OCI-LY7 (cell line): ENCODE measurements around the gene SLAMF7. TPM values are rescaled to one million over a fixed set of nuclear protein-coding genes. Genes with fewer than 3 reads are reported as not detected.

ENCODE experiments used
- BruUV-seq: library from RNA; stranded (reverse); fragments of 400-500 nt; replicated peaks from 2 replicates; lab custom pipeline; 2021; lab: Mats Ljungman, UMichigan
- CTCF ChIA-PET: fragments of 300-600 bp; sonication (Branson Sonifier 250); formaldehyde crosslinking; loops from one replicate; lab custom pipeline; 2022; ENCODE audit warnings: antibody characterized with exemption; ENCODE audit not compliant: unreplicated experiment; lab: Charles Lee
- POLR2A ChIA-PET: fragments of 300-600 bp; sonication (Branson Sonifier 250); formaldehyde crosslinking; loops from one replicate; lab custom pipeline; 2022; ENCODE audit warnings: antibody characterized with exemption; lab: Charles Lee
- DNase-seq: peaks from one replicate; pipeline ENCODE4 v3.0.0-alpha.2; 2015; ENCODE audit warnings: low spot score
- H2AFZ ChIP-seq: fragments of 200-600 bp; sonication (generic), shearing (Covaris generic); 2 replicates; pipeline ENCODE4 v1.6.1; 2014; ENCODE audit warnings: mild to moderate bottlenecking, antibody characterized with exemption, low read length, moderate library complexity
- H3K27ac ChIP-seq: fragments of 200-600 bp; sonication (generic); 2 replicates; pipeline ENCODE4 v1.5.1; 2014; ENCODE audit warnings: mixed run types, low read depth, mild to moderate bottlenecking, moderate library complexity, low read length, inconsistent platforms; ENCODE audit not compliant: poor library complexity, severe bottlenecking
- H3K36me3 ChIP-seq: fragments of 200-600 bp; sonication (generic); 2 replicates; pipeline ENCODE4 v1.6.1; 2014; ENCODE audit warnings: mild to moderate bottlenecking, antibody characterized with exemption, low read length, moderate library complexity, mixed read lengths; ENCODE audit not compliant: insufficient read depth
- H3K4me1 ChIP-seq: fragments of 200-600 bp; sonication (generic); 2 replicates; pipeline ENCODE4 v1.5.1; 2014; ENCODE audit warnings: mild to moderate bottlenecking, low read length; ENCODE audit not compliant: insufficient read depth, poor library complexity, severe bottlenecking
- H3K4me2 ChIP-seq: fragments of 200-600 bp; sonication (generic); 2 replicates; pipeline ENCODE4 v1.6.1; 2014; ENCODE audit warnings: mild to moderate bottlenecking, low read length
- H3K4me3 ChIP-seq: fragments of 200-600 bp; sonication (generic); 2 replicates; pipeline ENCODE4 v1.5.1; 2014; ENCODE audit warnings: mild to moderate bottlenecking, low read depth, low read length; ENCODE audit not compliant: poor library complexity, severe bottlenecking
- H3K79me2 ChIP-seq: fragments of 200-600 bp; sonication (generic); 2 replicates; pipeline ENCODE4 v1.6.1; 2016; ENCODE audit warnings: low read depth, mild to moderate bottlenecking, low read length, moderate library complexity, mixed read lengths; ENCODE audit not compliant: insufficient read depth
- H3K9me2 ChIP-seq: fragments of 200-600 bp; sonication (generic); 2 replicates; pipeline ENCODE4 v1.6.1; 2016; ENCODE audit warnings: mild to moderate bottlenecking, low read length, mixed read lengths; ENCODE audit not compliant: insufficient read depth
- H3K9me3 ChIP-seq: fragments of 200-600 bp; sonication (generic); 2 replicates; pipeline ENCODE4 v1.6.1; 2014; ENCODE audit warnings: mild to moderate bottlenecking, mixed run types, low read length, mixed read lengths
- H4K20me1 ChIP-seq: fragments of 200-600 bp; sonication (generic); 2 replicates; pipeline ENCODE4 v1.6.1; 2014; ENCODE audit warnings: mild to moderate bottlenecking, antibody characterized with exemption, low read length, moderate library complexity, mixed read lengths; ENCODE audit not compliant: insufficient read depth
- CTCF ChIP-seq: fragments of 200-600 bp; sonication (generic); conservative IDR thresholded peaks from 2 replicates; pipeline ENCODE4 v1.5.1; 2014; ENCODE audit warnings: mild to moderate bottlenecking, antibody characterized with exemption, low read length, moderate library complexity, mixed read lengths
- EZH2phosphoT487 ChIP-seq: fragments of 200-600 bp; sonication (generic); IDR thresholded peaks from 2 replicates; pipeline ENCODE4 v1.6.1; 2018; ENCODE audit warnings: low read depth, borderline replicate concordance, mild to moderate bottlenecking, mixed run types, antibody characterized with exemption, low read length, moderate library complexity, mixed read lengths
- intact Hi-C: fragments of 100-400 bp; cut with micrococcal nuclease; formaldehyde crosslinking; loops from one replicate; pipeline ENCODE4 v1.10.0; 2022; ENCODE audit not compliant: unreplicated experiment
- total RNA-seq, 2 experiments: library from RNA; depleted of rRNA in 1 of 2; stranded (reverse); fragments of >200 nt in 1 of 2; shearing (Covaris generic) in 1 of 2; gene quantifications; 2 replicates each; pipeline ENCODE4 v1.2.3, GENCODE V29; 2014 to 2022

SLAMF7 gene
- total RNA-seq, 2 experiments from 2014 or later, result not detected

GRCh38 chr1:160733898-160734297 lies 5.1 kb upstream of the SLAMF7 start:
- BruUV-seq, result no TSS peak
- no peak for TF ChIP-seq EZH2phosphoT487
- no peak for TF ChIP-seq CTCF
- H3K4me1 ChIP-seq, result peaks cover 20% of the 10 kb centered on the region
- H4K20me1 ChIP-seq, result no peaks in the 10 kb centered on the region
- H3K4me3 ChIP-seq, result no peak overlapping the region
- intact Hi-C loops, result no loop called here
- H2AFZ ChIP-seq, result peak overlapping the region; percentile 51; the same call in 1 of the 2 replicates
- ChIA-PET CTCF (no interaction called here), POLR2A (no interaction called here)
- no peaks in the 10 kb centered on the region for H3K36me3 ChIP-seq
- peaks cover 5% of the 10 kb centered on the region; the same call in 1 of the 2 replicates for H3K9me3 ChIP-seq
- H3K4me2 ChIP-seq, result peak overlapping the region; percentile 47
- DNase-seq, result no peak
- H3K9me2 ChIP-seq, result no peaks in the 10 kb centered on the region
- H3K79me2 ChIP-seq, result no peaks in the 10 kb centered on the region
- H3K27ac ChIP-seq, result no peak overlapping the region

GRCh38 chr1:160734301-160734700 lies 4.7 kb upstream of the SLAMF7 start:
- H3K4me3 ChIP-seq, result no peak overlapping the region
- peaks cover 20% of the 10 kb centered on the region for H3K4me1 ChIP-seq
- no peaks in the 10 kb centered on the region for H3K36me3 ChIP-seq
- ChIA-PET CTCF (no interaction called here), POLR2A (no interaction called here)
- no peaks in the 10 kb centered on the region for H4K20me1 ChIP-seq
- no peaks in the 10 kb centered on the region for H3K79me2 ChIP-seq
- H3K9me2 ChIP-seq, result no peaks in the 10 kb centered on the region
- peak overlapping the region; percentile 51; the same call in 1 of the 2 replicates for H2AFZ ChIP-seq
- intact Hi-C loops, result no loop called here
- no peak overlapping the region for H3K27ac ChIP-seq
- H3K9me3 ChIP-seq, result peaks cover 5% of the 10 kb centered on the region; the same call in 1 of the 2 replicates
- BruUV-seq, result no TSS peak
- no peak for TF ChIP-seq EZH2phosphoT487
- TF ChIP-seq CTCF, result no peak
- peak overlapping the region; percentile 47; the same call in 1 of the 2 replicates for H3K4me2 ChIP-seq
- DNase-seq, result no peak

GRCh38 chr1:160738271-160738670 lies 776 bp upstream of the SLAMF7 start:
- ChIA-PET POLR2A (interaction anchor here (1.0 kb wide), 1 partner anchor 18 kb away, joined by 3 read pairs; no protein-coding TSS in a partner anchor), CTCF (no interaction called here)
- Histone ChIP-seq H3K36me3 (no peaks in the 10 kb centered on the region), H2AFZ (no peak overlapping the region), H3K27ac (no peak overlapping the region), H3K4me3 (no peak overlapping the region), H4K20me1 (no peaks in the 10 kb centered on the region), H3K4me1 (peaks cover 21% of the 10 kb centered on the region), H3K9me2 (no peaks in the 10 kb centered on the region), H3K4me2 (no peak overlapping the region), H3K9me3 (peaks cover 5% of the 10 kb centered on the region; the same call in 1 of the 2 replicates), H3K79me2 (no peaks in the 10 kb centered on the region)
- TF ChIP-seq EZH2phosphoT487, result no peak
- TF ChIP-seq CTCF, result no peak
- intact Hi-C loops, result no loop called here
- DNase-seq, result no peak
- no TSS peak for BruUV-seq
